NCI-H526 (cell line): ENCODE results near the gene PIGT.
"Not testable (repeated sequence)": the region's sequence is repeated elsewhere in the genome, so short reads cannot be mapped to it uniquely, and the experiment has no call there.

Experiments used
- DNase-seq, 2 experiments: peaks; one replicate each; lab custom pipeline; 2025; lab: John Stamatoyannopoulos, UW

Gene PIGT

GRCh38 chr20:45462711-45463509 is 47.0 kb downstream of the PIGT start:
- DNase-seq, result no peak

DNA sequence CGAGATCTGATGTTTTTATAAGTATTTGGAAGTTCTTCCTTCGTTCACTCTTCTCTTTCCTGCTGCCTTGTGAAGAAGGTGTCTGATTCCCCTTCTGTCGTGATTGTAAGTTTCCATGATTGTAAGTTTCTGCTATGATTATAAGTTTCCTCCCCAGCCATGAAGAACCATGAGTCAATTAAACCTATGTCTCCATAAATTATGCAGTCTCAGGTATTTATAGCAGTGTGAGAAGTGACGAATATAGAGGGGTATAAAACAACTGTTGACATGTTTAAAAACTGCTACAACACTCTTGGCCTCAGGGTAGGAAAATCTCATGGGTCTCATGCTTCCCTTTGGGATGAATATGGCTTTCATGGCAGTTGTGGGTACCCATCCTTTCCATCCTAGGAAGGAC is 47.8 kb downstream of the PIGT start:
- no peak for DNase-seq

DNA sequence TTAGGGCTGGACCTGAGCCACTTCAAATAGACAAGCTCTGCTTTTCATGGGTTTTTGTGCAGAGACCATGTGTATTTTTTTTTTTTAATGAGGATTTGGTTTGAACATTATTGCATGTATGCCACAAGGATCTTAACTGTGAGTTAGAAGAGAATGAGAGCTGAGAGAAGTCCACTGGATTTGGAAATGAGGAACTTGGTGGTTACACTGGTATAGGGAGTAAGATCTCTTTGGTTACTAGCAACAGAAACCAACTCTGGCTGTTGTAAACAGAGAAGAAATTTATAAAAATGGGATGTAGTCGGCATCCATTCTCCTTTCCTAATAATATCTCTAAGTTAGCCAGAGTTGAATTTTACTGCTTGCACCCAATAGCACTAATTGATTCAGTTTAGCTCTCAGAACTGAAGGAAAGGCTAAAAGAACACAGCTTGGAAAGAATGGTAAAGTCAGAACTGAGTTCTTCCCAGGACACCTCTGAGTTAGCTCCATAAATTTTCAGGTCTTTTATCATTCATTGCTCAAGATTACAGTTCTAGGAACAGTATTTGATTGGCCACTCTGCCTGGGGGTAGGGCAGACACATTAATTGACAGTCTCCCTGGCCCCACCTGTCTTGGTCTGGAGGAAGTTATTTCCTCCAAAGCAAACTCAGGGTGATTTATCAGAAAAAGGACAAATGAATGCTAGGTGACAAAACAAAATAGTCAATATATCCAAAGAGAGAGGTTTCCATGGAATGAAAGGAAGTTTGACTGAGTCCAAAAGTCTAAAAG is 49.7 kb downstream of the PIGT start:
- no peak for DNase-seq

- DNase-seq, result no peak
Measured at GRCh38 chr20:45467172-45467571, 51.2 kb downstream of the PIGT start.

DNA sequence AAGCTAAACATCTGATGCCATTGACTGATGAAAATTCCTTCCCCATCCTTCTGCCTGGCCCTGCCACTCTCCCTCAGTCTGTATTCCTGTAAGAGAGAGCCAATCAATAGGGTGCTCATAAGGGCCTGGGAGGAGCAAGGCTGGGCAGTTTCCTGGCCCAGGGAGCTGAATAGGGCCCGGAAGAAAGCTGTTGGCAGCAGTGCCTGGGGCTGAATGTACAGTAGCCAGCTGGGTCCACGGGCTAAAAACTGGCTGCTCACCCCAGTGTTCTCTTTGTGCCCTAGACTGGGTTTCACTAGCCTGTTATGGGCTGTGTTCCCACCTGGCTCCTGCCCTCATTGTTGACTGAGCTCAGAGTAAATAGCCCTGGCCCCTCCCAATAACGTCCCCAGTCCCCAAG is 51.9 kb downstream of the PIGT start:
- peak in 1 of 2 experiments; percentile 36 for DNase-seq

GRCh38 chr20:45469336-45470261 is 53.7 kb downstream of the PIGT start, which contains the start of gene WFDC2:
Gene WFDC2, plus strand, starts transcription at chr20:45469753. Its CDS starts 29 bp downstream, at chr20:45469782.
- DNase-seq, result peak; percentile 57 to 84

- DNase-seq, result peak; percentile 62 to 93
Measured at GRCh38 chr20:45470262-45470931, 54.5 kb downstream of the PIGT start.

DNA sequence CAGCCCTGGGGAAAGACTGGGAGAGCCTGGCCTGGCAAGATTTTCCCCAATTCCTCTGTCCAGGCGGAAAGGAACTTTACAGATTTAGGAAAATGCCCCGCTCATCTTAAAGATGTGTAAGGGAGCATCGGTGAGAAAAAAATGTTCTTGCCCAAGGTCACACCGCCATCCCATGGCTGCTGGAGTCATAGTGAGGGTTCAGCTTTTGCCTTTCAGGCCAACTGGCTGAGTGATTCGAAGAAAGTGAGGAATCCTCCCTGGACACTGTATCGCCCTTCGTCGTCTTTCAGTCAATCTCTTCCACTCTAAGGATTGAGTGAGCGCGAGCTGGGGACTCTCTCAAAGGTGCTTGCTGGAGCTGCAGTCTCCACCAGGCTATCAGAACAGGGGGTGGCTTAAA is 55.0 kb downstream of the PIGT start:
- DNase-seq, result peak in 1 of 2 experiments; percentile 58

DNA sequence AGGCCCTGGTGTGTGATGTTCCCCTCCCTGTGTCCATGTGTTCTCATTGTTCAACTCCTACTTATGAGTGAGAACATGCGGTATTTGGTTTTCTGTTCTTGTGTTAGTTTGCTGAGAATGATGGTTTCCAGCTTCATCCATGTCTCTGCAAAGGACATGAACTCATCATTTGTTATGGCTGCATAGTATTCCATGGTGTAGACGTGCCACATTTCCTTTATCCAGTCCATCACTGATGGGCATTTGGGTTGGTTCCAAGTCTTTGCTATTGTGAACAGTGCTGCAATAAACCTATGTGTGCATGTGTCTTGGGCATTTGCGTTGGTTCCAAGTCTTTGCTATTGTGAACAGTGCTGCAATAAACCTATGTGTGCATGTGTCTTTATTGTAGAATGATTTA is 56.3 kb downstream of the PIGT start:
- DNase-seq, result not testable (repeated sequence)
